C1 segment of cervical spinal cord (tissue), 14 donors: ENCODE data around the gene ISG15.
A peak's percentile ranks its signal among the peaks of the same experiment; 100 is the strongest.
"Not testable (repeated sequence)": the region's sequence is repeated elsewhere in the genome, so short reads cannot be mapped to it uniquely, and the experiment has no call there.

ENCODE experiments used
- DNase-seq, 14 donors: peaks; one replicate each; lab custom pipeline; 2025; lab: John Stamatoyannopoulos, UW

The ISG15 gene

GRCh38 chr1:1011396-1011949, 1.8 kb upstream of the ISG15 start:
- DNase-seq = no peak

- DNase-seq = not testable (repeated sequence)
Measured at GRCh38 chr1:1012736-1013104, 577 bp upstream of the ISG15 start.

- no peak for DNase-seq
Measured at GRCh38 chr1:1013922-1014648, 788 bp downstream of the ISG15 start.

GRCh38 chr1:1014799-1015681, 1.7 kb downstream of the ISG15 start:
- DNase-seq = no peak

GRCh38 chr1:1017397-1018320, 4.4 kb downstream of the ISG15 start:
- not testable (repeated sequence) for DNase-seq

- not testable (repeated sequence) for DNase-seq
Measured at GRCh38 chr1:1018321-1018685, 5.0 kb downstream of the ISG15 start.

GRCh38 chr1:1019122-1019999, 6.1 kb downstream of the ISG15 start:
- DNase-seq = peak in 12 of 14 donors; percentile 50 to 89 (median 66)

GRCh38 chr1:1020000-1020404, 6.7 kb downstream of the ISG15 start, which contains the start of gene AGRN:
AGRN (plus strand) TSS chr1:1020120; CDS start chr1:1020173, 53 bp downstream.
- DNase-seq = peak in 6 of 14 donors; percentile 34 to 79 (median 64)

GRCh38 chr1:1020415-1021009, 7.2 kb downstream of the ISG15 start:
- no peak for DNase-seq

GRCh38 chr1:1021010-1021919, 8.0 kb downstream of the ISG15 start:
- peak in 2 of 14 donors; percentile 6 to 36 for DNase-seq

- no peak for DNase-seq
Measured at GRCh38 chr1:1021920-1022259, 8.6 kb downstream of the ISG15 start.

- DNase-seq = no peak
Measured at GRCh38 chr1:1022302-1023009, 9.2 kb downstream of the ISG15 start.

- no peak for DNase-seq
Measured at GRCh38 chr1:1023700-1024099, 10.4 kb downstream of the ISG15 start.

GRCh38 chr1:1024149-1024770, 11.0 kb downstream of the ISG15 start:
- DNase-seq = no peak

- DNase-seq = peak in 5 of 14 donors; percentile 16 to 65 (median 35)
Measured at GRCh38 chr1:1024771-1025699, 11.7 kb downstream of the ISG15 start.

GRCh38 chr1:1025730-1026129, 12.4 kb downstream of the ISG15 start:
- no peak for DNase-seq
